GM21717 (cell line): Measurements from ENCODE around the gene ZBTB1.
"Not testable (repeated sequence)": the region's sequence is repeated elsewhere in the genome, so short reads cannot be mapped to it uniquely, and the experiment has no call there.

Experiments
- ATAC-seq: cut with Tn5 transposase; IDR thresholded peaks from one replicate; pipeline ENCODE4 v1.9.1; 2021; ENCODE audit warnings: mild to moderate bottlenecking, moderate library complexity; ENCODE audit not compliant: unreplicated experiment

Gene ZBTB1

DNA sequence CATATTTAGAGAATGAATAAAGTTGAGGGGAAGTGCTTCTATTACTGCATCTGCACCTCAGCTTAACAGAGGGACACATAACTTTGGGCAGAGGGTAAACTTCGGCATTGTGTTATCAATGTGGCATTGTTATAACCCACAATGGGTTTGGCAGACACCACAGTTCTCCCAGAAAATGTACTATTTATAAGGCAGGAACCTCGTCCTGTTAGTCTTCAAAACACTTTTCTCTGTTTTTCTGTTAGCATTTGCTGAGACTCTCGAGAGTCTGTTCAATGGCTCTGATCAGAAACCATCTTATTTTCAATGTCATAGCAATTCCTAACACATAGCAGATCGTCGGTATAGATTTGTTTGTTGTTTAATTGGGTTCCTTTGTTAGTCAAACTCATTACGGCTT, 59.1 kb downstream of the ZBTB1 start:
- ATAC-seq, result no peak

DNA sequence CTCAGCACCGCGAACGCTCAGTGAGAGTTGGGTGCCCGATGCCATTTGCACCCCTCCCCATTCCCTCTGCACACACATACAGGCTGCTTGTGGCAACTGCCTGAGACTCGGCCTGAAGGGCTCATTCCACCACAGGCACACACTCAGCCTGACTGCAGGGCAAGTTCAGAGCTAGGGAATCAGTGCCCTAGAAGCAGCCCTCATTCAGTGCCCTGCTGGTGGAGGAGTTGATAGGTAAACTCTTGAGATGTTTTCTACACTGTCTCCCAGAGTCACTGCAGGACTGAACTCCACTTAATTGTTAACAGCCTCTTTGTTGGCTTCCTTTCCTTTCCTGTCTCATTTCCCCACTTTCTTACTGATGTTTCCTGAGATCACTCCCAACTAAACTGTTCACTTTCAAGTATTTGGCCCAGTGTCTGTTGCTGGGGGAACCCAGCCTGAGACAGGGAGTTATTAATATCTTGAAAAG, 62.1 kb downstream of the ZBTB1 start:
- no peak for ATAC-seq

DNA sequence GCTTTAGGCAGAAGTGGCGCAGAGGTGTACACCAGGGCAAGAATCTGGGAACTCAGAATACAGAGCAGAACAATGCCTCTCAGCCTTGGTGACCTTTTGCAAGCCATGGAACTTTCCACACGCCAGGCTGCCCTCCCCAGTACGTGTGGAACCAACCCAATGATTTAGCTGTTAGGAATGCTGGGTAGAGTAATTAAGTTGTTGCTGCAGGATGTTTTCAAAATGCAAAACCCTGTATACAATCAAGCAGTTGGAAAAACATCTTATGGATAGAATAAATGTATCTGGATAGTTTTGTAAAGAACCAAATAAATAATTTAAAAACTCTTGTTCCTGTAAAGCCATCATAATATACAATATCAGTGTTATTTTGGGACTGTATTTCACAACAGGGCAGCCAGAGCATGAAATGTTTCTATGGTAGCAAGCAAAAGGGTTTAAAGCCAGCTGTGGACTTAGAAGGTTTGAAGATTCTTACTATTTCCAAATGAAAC, 64.6 kb downstream of the ZBTB1 start:
- ATAC-seq, result no peak

GRCh38 chr14:64569646-64570045, 65.1 kb downstream of the ZBTB1 start:
- ATAC-seq, result not testable (repeated sequence)

GRCh38 chr14:64572386-64573104, 68.0 kb downstream of the ZBTB1 start:
- no peak for ATAC-seq

DNA sequence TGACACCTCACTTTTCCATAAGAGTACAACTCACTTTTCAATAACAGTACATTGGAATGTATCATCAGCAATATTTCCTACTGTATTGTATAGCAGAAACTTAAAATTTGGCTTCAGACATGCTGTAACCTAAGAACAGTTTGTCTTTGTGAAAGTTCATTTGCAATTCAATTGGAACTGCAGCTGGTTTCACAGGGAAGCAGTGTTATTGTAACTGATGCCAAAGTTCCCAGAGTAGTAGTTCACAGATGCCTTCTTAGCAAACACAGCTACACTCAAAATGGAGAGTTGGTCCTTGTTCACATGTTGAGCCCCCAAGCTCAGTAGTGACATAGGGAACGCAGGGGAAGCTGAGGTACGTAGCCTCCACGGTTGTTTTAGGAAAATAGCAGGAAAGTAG, 68.5 kb downstream of the ZBTB1 start:
- ATAC-seq, result no peak
